ENCODE data around the gene MDFI.

The MDFI gene

DNA sequence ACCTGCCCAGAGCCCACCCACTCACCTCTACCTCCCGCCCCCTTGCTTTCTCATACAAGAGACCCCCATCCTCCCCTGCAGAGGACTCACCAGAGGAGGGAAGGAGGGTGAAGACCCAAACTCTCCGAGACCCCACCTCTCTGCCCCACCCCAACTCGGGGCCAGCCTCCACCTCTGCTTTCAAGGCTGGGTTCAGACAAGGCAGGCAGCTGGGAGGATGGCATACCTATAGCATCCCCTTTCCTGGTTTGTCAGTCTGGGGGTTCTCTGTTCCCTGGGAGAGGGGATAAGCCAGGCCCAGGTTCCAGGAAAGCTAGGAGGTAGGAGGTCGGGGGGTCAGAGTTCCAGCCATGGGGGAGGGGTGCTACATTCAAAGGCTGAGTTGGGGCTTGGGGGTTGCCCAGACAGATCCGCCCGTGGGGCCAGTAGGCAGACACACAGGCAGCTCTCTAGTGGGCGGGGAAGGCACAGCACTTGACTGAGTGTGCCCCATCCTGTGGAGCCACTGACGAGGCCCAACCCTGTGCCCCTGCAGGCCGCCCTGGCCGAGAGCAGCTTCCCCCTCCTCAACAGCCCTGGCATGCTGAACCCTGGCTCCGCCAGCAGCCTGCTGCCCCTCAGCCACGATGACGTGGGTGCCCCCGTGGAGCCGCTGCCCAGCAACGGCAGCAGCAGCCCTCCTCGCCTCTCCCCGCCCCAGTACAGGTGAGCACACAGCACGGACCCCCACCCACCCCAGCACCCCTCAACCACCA lies 40.8 kb upstream of the MDFI start:
- TF ChIP-seq ISL1 (CRISPR knock-in tag; IDR thresholded peaks at IDR 0.05) (no peak), SNAI2 (CRISPR knock-in tag; IDR thresholded peaks at IDR 0.05) (no peak), ZNF565 (CRISPR knock-in tag; conservative IDR thresholded peaks at IDR 0.05; ENCODE audit: low read depth) (no peak), ZNF8 (CRISPR knock-in tag; IDR thresholded peaks at IDR 0.05) (no peak), RARB (CRISPR knock-in tag; IDR thresholded peaks at IDR 0.05) (no peak), CSDC2 (CRISPR knock-in tag; IDR thresholded peaks at IDR 0.05) (no peak), ESRRG (CRISPR knock-in tag; IDR thresholded peaks at IDR 0.05) (no peak), ZFP3 (CRISPR knock-in tag; IDR thresholded peaks at IDR 0.05) (no peak), ZFP30 (CRISPR knock-in tag; IDR thresholded peaks at IDR 0.05) (no peak), OSR1 (CRISPR knock-in tag; IDR thresholded peaks at IDR 0.05) (no peak), PPARA (CRISPR knock-in tag; IDR thresholded peaks at IDR 0.05; ENCODE audit: borderline replicate concordance) (no peak), TCF4 (CRISPR knock-in tag; IDR thresholded peaks at IDR 0.05; ENCODE audit: borderline replicate concordance) (no peak), ZNF70 (CRISPR knock-in tag; IDR thresholded peaks at IDR 0.05) (no peak), ARNTL (CRISPR knock-in tag; IDR thresholded peaks at IDR 0.05; ENCODE audit: borderline replicate concordance, low read depth) (no peak), ZC3H10 (CRISPR knock-in tag; IDR thresholded peaks at IDR 0.05) (no peak), BACH2 (CRISPR knock-in tag; IDR thresholded peaks at IDR 0.05; ENCODE audit: borderline replicate concordance) (no peak)
- TF ChIP-seq, protein P1, sequence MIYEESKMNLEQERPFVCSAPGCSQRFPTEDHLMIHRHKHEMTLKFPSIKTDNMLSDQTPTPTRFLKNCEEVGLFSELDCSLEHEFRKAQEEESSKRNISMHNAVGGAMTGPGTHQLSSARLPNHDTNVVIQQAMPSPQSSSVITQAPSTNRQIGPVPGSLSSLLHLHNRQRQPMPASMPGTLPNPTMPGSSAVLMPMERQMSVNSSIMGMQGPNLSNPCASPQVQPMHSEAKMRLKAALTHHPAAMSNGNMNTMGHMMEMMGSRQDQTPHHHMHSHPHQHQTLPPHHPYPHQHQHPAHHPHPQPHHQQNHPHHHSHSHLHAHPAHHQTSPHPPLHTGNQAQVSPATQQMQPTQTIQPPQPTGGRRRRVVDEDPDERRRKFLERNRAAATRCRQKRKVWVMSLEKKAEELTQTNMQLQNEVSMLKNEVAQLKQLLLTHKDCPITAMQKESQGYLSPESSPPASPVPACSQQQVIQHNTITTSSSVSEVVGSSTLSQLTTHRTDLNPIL (CRISPR knock-in tag; IDR thresholded peaks at IDR 0.05; ENCODE audit: low read depth), result no peak
- TF ChIP-seq, protein P2, sequence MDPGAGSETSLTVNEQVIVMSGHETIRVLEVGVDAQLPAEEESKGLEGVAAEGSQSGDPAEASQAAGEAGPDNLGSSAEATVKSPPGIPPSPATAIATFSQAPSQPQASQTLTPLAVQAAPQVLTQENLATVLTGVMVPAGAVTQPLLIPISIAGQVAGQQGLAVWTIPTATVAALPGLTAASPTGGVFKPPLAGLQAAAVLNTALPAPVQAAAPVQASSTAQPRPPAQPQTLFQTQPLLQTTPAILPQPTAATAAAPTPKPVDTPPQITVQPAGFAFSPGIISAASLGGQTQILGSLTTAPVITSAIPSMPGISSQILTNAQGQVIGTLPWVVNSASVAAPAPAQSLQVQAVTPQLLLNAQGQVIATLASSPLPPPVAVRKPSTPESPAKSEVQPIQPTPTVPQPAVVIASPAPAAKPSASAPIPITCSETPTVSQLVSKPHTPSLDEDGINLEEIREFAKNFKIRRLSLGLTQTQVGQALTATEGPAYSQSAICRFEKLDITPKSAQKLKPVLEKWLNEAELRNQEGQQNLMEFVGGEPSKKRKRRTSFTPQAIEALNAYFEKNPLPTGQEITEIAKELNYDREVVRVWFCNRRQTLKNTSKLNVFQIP (CRISPR knock-in tag; IDR thresholded peaks at IDR 0.05; ENCODE audit: borderline replicate concordance, low read depth), result no peak
- TF ChIP-seq, protein P3, sequence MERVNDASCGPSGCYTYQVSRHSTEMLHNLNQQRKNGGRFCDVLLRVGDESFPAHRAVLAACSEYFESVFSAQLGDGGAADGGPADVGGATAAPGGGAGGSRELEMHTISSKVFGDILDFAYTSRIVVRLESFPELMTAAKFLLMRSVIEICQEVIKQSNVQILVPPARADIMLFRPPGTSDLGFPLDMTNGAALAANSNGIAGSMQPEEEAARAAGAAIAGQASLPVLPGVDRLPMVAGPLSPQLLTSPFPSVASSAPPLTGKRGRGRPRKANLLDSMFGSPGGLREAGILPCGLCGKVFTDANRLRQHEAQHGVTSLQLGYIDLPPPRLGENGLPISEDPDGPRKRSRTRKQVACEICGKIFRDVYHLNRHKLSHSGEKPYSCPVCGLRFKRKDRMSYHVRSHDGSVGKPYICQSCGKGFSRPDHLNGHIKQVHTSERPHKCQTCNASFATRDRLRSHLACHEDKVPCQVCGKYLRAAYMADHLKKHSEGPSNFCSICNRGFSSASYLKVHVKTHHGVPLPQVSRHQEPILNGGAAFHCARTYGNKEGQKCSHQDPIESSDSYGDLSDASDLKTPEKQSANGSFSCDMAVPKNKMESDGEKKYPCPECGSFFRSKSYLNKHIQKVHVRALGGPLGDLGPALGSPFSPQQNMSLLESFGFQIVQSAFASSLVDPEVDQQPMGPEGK (CRISPR knock-in tag; IDR thresholded peaks at IDR 0.05; ENCODE audit: borderline replicate concordance), result no peak
- TF ChIP-seq, protein P4, sequence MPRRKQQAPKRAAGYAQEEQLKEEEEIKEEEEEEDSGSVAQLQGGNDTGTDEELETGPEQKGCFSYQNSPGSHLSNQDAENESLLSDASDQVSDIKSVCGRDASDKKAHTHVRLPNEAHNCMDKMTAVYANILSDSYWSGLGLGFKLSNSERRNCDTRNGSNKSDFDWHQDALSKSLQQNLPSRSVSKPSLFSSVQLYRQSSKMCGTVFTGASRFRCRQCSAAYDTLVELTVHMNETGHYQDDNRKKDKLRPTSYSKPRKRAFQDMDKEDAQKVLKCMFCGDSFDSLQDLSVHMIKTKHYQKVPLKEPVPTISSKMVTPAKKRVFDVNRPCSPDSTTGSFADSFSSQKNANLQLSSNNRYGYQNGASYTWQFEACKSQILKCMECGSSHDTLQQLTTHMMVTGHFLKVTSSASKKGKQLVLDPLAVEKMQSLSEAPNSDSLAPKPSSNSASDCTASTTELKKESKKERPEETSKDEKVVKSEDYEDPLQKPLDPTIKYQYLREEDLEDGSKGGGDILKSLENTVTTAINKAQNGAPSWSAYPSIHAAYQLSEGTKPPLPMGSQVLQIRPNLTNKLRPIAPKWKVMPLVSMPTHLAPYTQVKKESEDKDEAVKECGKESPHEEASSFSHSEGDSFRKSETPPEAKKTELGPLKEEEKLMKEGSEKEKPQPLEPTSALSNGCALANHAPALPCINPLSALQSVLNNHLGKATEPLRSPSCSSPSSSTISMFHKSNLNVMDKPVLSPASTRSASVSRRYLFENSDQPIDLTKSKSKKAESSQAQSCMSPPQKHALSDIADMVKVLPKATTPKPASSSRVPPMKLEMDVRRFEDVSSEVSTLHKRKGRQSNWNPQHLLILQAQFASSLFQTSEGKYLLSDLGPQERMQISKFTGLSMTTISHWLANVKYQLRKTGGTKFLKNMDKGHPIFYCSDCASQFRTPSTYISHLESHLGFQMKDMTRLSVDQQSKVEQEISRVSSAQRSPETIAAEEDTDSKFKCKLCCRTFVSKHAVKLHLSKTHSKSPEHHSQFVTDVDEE (CRISPR knock-in tag; IDR thresholded peaks at IDR 0.05), result no peak
- ATAC-seq, result no peak

DNA sequence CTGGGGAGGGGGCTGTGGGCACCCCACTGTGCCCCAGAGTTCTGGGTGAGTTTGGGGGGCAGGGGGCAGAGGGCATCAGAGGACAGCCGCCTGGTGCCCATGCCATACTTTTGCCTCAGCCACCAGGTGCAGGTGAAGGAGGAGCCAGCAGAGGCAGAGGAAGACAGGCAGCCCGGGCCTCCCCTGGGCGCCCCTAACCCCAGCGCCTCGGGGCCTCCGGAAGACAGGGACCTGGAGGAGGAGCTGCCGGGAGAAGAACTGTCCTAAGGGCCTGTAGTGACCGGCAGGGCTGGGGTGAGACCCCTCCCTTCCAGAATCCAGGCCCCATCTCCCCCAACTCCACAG lies 39.6 kb upstream of the MDFI start:
- no peak for ATAC-seq
- TF ChIP-seq, protein P4 (CRISPR knock-in tag; IDR thresholded peaks at IDR 0.05), result no peak
- TF ChIP-seq, protein P2 (CRISPR knock-in tag; IDR thresholded peaks at IDR 0.05; ENCODE audit: borderline replicate concordance, low read depth), result no peak
